Activated effector memory CD4-positive, alpha-beta T cell treated with anti-CD3 and anti-CD28 coated beads, Interleukin-2, amount 50 U/mL, for 16 hours (primary cell): ENCODE measurements around the gene WDR82.

Source experiments
- DNase-seq: peaks from one replicate; pipeline ENCODE4 v3.0.0-alpha.2; 2020

Gene WDR82

GRCh38 chr3:52278510-52279069 lies at the start of gene WDR82:
Gene WDR82 (minus strand): TSS chr3:52278649. CDS start chr3:52278361, 288 bp downstream.
- peak; percentile 99 for DNase-seq

GRCh38 chr3:52327486-52328290 lies 49.2 kb upstream of the WDR82 start:
- DNase-seq = no peak

GRCh38 chr3:52326976-52327375 lies 48.5 kb upstream of the WDR82 start:
- DNase-seq = no peak

- DNase-seq = no peak
Measured at GRCh38 chr3:52325686-52326085, 47.2 kb upstream of the WDR82 start.

GRCh38 chr3:52324676-52325075 lies 46.2 kb upstream of the WDR82 start:
- DNase-seq = no peak

- DNase-seq = no peak
Measured at GRCh38 chr3:52323526-52324295, 45.3 kb upstream of the WDR82 start.

GRCh38 chr3:52322466-52322865 lies 44.0 kb upstream of the WDR82 start:
- no peak for DNase-seq

- no peak for DNase-seq
Measured at GRCh38 chr3:52321481-52321880, 43.0 kb upstream of the WDR82 start.

GRCh38 chr3:52319921-52320595 lies 41.6 kb upstream of the WDR82 start:
- DNase-seq = no peak

- DNase-seq = no peak
Measured at GRCh38 chr3:52318186-52318816, 39.9 kb upstream of the WDR82 start.

GRCh38 chr3:52317208-52318000 lies 39.0 kb upstream of the WDR82 start:
- peak; percentile 90 for DNase-seq

- DNase-seq = no peak
Measured at GRCh38 chr3:52315977-52316764, 37.7 kb upstream of the WDR82 start, which contains the start of gene DNAH1. Gene DNAH1 (plus strand): TSS chr3:52316319. CDS start chr3:52322443, 6,124 bp downstream.

- DNase-seq = no peak
Measured at GRCh38 chr3:52315006-52315405, 36.6 kb upstream of the WDR82 start.

GRCh38 chr3:52314489-52314888 lies 36.0 kb upstream of the WDR82 start:
- DNase-seq = no peak

- DNase-seq = no peak
Measured at GRCh38 chr3:52313774-52314188, 35.3 kb upstream of the WDR82 start.

GRCh38 chr3:52313188-52313773 lies 34.8 kb upstream of the WDR82 start:
- DNase-seq = no peak

GRCh38 chr3:52311576-52312119 lies 33.2 kb upstream of the WDR82 start:
- no peak for DNase-seq

- DNase-seq = peak; percentile 72
Measured at GRCh38 chr3:52310861-52311575, 32.6 kb upstream of the WDR82 start.

- no peak for DNase-seq
Measured at GRCh38 chr3:52308308-52308707, 29.9 kb upstream of the WDR82 start.
